HG02571 (cell line): ENCODE measurements around the gene IL12RB1.

ENCODE experiments used
- ATAC-seq: cut with Tn5 transposase; IDR thresholded peaks from one replicate; pipeline ENCODE4 v1.9.1; 2021; ENCODE audit warnings: mild to moderate bottlenecking, moderate library complexity; ENCODE audit not compliant: unreplicated experiment

The IL12RB1 gene

GRCh38 chr19:18086590-18087138 lies at the start of gene IL12RB1:
Gene IL12RB1, minus strand, starts transcription at chr19:18086934. Its CDS starts 111 bp downstream, at chr19:18086823.
- no peak for ATAC-seq

GRCh38 chr19:18135712-18136584 lies 49.2 kb upstream of the IL12RB1 start:
- no peak for ATAC-seq

- no peak for ATAC-seq
These were observed 45.3 kb upstream of the IL12RB1 start for GRCh38 chr19:18131841-18132596.

GRCh38 chr19:18130523-18131242 lies 43.9 kb upstream of the IL12RB1 start:
- no peak for ATAC-seq

GRCh38 chr19:18128805-18129204 lies 42.1 kb upstream of the IL12RB1 start:
- no peak for ATAC-seq

GRCh38 chr19:18128044-18128443 lies 41.3 kb upstream of the IL12RB1 start:
- no peak for ATAC-seq

- ATAC-seq: no peak
These were observed 39.4 kb upstream of the IL12RB1 start for GRCh38 chr19:18126097-18126496.

- ATAC-seq: no peak
These were observed 37.1 kb upstream of the IL12RB1 start for GRCh38 chr19:18123819-18124218.

GRCh38 chr19:18122860-18123795 lies 36.4 kb upstream of the IL12RB1 start:
- no peak for ATAC-seq

- ATAC-seq: no peak
These were observed 35.7 kb upstream of the IL12RB1 start for GRCh38 chr19:18122424-18122823.

GRCh38 chr19:18121166-18121565 lies 34.4 kb upstream of the IL12RB1 start:
- no peak for ATAC-seq

GRCh38 chr19:18120127-18120526 lies 33.4 kb upstream of the IL12RB1 start:
- no peak for ATAC-seq

- ATAC-seq: no peak
These were observed 33.0 kb upstream of the IL12RB1 start for GRCh38 chr19:18119717-18120105.

GRCh38 chr19:18119013-18119716 lies 32.4 kb upstream of the IL12RB1 start:
- ATAC-seq: no peak

GRCh38 chr19:18118420-18119012 lies 31.8 kb upstream of the IL12RB1 start:
- ATAC-seq: no peak

- ATAC-seq: peak; percentile 78
These were observed 31.1 kb upstream of the IL12RB1 start for GRCh38 chr19:18117692-18118378.

- ATAC-seq: no peak
These were observed 30.6 kb upstream of the IL12RB1 start for GRCh38 chr19:18117364-18117691.

- ATAC-seq: no peak
These were observed 27.7 kb upstream of the IL12RB1 start for GRCh38 chr19:18114483-18114882.

- ATAC-seq: no peak
These were observed 27.1 kb upstream of the IL12RB1 start for GRCh38 chr19:18113827-18114226.
